Vagina (tissue), 2 donors: Measurements from ENCODE around the gene RNF113B.

Source experiments
- CTCF ChIP-seq, 3 experiments: fragments of 450-650 bp in 2 of 3; fragments of 200-600 bp in 1 of 3; sonication (generic) in 1 of 3; IDR thresholded peaks; one replicate each; pipeline ENCODE4 v1.5.1; 2017 to 2019; ENCODE audit warnings: antibody characterized with exemption in 3 of 3, mild to moderate bottlenecking in 2 of 3, moderate library complexity in 2 of 3
- POLR2A ChIP-seq, 2 donors: fragments of 450-650 bp; IDR thresholded peaks; one replicate each; pipeline ENCODE4 v1.6.1; 2017; ENCODE audit warnings: antibody characterized with exemption in 2 of 2, mild to moderate bottlenecking in 2 of 2, moderate library complexity in 2 of 2
- POLR2AphosphoS5 ChIP-seq, 2 donors: sonication (generic); formaldehyde crosslinking; IDR thresholded peaks; one replicate each; pipeline ENCODE4 v1.9.0; 2017; ENCODE audit warnings: antibody characterized with exemption in 2 of 2, mild to moderate bottlenecking in 2 of 2, low read depth in 1 of 2; ENCODE audit not compliant: insufficient read depth in 1 of 2

- TF ChIP-seq CTCF (IDR thresholded peaks at IDR 0.05) (no peak), POLR2A (IDR thresholded peaks at IDR 0.05) (no peak), POLR2AphosphoS5 (IDR thresholded peaks at IDR 0.05; ENCODE audit: insufficient read depth in 1 of 2, low read depth in 1 of 2) (no peak)
Observed at GRCh38 chr13:98223741-98224140, 46.7 kb upstream of the RNF113B start.
